HS-5 (cell line): ENCODE results near the gene SMAD1.
"Not testable (repeated sequence)": the region's sequence is repeated elsewhere in the genome, so short reads cannot be mapped to it uniquely, and the experiment has no call there.

Experiments
- DNase-seq: peaks from one replicate; pipeline ENCODE4 v3.0.0-alpha.2; 2012; ENCODE audit warnings: low read depth

Gene SMAD1

DNA sequence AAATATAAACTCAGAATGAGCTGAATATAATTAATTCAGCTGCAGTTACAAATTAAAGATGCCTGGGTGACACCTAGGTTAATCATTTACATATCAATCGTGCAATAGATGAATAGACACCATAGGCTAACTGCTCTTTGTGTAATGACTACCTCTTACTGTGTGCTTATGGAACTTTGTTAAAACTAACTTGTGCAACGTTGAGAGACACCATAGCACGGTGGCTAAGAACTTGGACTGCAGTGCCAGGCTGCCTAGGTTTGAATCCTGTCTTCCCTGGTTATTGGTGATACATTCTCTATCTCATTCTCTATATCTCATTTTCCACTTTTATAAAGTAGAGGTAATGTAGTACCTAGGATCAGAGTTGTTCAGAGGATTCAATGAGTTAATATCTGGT lies 46.9 kb downstream of the SMAD1 start:
- no peak for DNase-seq

DNA sequence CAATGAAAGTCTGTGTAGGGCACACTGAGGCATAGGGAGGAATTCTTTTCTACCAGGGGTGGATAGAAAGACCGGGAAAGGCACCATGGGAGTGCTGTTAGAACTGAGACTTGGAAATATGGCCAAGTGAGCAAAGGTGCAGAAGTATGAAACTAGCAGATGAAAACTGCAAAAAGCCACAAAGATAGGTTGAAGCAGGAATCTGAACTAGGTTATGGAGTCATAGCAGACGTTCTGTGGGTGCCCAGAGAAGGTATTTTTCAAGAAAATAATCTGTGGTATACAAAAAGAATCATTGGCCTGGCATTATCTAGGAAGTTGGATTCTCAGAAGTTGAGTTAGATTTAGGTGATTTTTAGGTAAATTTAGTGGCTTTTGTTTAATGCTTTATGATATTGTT lies 48.5 kb downstream of the SMAD1 start:
- no peak for DNase-seq

DNA sequence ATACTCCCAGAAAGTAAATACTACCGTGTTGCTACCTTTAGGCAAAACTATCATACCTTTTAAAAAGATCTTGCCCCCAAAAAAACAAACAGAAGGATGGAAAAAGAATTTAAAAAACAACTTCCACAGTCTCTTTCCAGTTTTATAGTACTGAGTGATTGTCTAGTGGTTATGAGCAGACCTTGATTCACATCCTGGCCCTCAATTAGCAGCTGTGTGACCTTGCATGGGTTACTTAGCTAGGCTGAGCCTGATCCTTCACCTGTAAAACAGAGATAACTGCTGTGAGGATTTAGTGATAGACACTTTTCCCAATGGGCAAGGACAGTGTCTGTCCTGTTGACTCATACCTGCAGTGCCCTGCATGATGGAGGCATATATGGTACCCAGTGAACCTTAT lies 49.0 kb downstream of the SMAD1 start:
- no peak for DNase-seq

DNA sequence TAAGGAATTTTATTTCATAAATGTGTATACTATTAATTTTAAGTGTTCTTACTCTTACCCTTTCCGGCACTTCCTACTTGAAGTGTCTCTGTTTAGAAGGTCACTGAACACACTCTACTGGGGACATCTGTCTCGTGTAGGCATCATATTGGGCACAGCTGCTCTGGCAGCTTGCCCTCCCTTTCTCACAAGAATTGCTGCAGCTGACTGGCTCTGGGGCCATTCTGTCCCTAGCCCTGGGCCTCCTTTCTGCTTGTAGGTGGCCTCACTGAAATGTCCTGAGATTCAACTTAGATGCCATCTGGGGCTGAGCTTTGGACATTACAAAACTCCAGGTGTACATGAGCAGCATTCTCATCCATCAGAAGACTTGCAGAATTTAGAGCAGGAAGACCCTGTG lies 49.6 kb downstream of the SMAD1 start:
- DNase-seq: no peak

DNA sequence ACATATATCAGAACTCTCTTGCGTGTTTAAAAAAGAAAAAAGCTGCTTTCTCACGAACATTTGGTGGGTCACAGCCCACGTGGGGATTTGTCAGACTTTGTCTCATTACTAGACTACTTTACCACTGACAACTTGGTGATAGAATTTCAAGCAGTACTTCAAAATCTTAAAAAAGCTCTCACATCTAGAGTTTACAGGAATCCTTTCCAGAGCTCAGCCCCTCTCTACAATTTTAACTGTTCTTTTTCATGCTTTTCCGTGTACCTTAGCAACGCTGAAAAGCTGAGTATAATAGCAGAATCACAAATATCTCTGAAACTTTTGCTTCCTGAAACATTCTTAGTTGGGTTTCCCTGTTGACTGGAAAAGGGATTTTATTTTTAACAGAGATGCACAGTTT lies 50.2 kb downstream of the SMAD1 start:
- DNase-seq: no peak

DNA sequence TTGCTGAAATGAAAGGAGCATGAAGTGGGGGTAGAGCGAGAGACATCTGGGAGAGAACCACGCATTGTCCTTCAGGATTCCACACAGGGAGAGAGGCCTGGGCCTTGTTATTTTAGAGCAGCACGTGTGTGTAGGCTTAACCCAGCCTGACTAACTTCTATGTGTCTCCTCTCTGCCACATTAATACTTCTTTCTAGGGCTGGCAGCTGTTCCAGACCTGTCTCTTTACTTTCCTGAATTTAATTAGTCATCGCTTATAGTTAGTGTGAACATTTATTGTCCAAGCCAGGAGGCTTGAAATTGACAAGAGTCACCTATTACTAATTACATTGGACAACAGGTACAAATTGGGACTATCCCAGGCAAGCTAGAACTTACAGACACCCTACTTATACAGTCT lies 51.3 kb downstream of the SMAD1 start:
- DNase-seq: no peak

DNA sequence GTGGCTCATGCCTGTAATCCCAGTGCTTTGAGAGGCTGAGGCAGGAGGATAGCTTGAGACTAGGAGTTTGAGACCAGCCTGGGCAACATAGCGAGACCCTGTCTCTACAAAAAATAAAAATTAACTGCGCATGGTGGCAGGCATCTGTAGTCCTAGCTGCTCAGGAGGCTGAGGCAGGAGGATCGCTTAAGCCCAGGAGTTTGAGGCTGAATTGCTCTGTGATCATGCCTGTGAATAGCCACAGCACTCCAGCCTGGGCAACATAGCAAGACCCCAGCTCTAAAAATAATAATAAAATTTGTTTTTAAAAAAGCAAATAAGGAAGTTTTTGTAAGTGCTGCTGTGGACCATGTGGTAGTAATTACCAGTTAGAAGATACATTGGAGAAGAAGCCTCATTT lies 51.8 kb downstream of the SMAD1 start:
- not testable (repeated sequence) for DNase-seq

DNA sequence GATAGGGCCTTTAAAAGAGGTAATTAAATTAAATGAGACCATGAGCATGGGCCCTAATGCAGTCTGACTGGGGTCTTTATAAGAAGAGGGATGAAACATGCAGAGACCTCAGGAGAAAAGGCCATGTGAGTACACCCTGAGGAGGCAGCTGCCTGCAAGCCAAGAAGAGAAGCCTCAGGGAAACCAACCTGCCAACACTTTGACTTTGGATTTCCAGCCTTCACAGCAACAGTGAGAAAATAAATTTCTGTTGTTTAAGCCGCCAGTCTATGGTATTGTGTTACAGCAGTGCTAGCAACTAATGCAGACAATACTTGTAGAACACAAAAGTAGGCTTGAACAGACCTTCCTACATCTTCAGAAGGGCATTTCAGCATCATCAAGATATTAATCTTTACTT lies 52.3 kb downstream of the SMAD1 start:
- no peak for DNase-seq

DNA sequence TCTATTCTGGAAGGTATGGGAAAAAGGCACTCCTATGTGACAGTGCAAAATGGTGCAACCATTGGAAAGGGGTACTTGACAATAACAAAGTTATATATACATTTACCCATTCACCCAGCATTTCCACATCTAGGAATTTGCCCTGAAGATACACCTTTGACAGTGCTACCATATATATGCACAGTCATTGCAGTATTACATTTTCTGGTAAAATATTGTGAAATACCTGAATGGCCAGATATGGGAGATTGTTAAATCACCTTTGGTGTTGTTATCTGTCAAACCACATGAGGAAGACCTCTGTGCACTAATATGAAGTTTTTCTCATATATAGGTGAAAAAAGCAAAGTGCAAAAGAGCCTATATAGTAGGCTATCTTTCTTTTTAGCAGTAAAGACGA lies 53.5 kb downstream of the SMAD1 start:
- no peak for DNase-seq

DNA sequence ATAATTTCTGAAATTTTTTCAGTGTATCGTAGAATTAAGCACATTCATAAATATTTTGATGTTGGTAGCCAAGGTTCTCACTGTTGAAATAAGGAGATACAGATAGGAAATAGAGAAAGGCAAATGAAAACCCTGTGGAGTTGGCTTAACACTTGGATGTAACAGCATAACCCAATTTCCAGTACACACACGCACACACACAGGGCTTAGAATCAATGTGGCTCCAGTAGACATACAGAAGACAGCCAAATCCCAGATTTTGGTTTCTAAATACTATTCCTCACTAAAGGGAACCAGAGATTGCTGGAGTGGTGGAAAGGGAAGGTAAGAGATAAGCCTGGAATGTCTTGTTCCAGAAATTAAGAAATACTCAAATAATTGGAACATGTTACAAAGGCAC lies 54.4 kb downstream of the SMAD1 start:
- no peak for DNase-seq

DNA sequence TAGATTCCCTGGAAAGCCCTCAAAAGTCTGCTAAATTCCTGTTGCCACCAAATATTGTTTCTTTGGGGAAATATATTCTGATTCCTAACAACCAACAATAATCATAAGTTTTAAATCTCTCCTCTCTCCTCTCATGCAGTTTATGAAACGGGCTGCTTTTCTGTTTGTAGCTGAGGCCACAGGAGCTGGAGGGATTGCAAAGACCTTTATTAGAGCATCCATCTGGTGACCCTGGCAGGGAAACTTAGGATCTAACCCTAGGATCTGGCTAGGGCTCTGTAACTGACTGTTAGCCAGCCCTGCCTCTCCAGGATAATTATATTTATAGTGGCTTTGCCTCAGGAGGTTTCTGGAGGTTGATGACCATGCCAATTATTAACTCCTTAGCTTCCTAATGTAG lies 56.9 kb downstream of the SMAD1 start:
- no peak for DNase-seq

DNA sequence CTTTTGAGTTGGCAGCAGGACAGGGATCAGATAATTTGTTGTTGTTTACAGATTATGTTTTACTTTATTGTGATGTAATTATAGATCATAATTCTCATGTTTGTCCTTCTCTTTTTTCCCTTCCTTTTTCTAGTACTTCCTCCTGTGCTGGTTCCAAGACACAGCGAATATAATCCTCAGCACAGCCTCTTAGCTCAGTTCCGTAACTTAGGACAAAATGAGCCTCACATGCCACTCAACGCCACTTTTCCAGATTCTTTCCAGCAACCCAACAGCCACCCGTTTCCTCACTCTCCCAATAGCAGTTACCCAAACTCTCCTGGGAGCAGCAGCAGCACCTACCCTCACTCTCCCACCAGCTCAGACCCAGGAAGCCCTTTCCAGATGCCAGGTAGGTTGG lies 58.0 kb downstream of the SMAD1 start:
- no peak for DNase-seq

DNA sequence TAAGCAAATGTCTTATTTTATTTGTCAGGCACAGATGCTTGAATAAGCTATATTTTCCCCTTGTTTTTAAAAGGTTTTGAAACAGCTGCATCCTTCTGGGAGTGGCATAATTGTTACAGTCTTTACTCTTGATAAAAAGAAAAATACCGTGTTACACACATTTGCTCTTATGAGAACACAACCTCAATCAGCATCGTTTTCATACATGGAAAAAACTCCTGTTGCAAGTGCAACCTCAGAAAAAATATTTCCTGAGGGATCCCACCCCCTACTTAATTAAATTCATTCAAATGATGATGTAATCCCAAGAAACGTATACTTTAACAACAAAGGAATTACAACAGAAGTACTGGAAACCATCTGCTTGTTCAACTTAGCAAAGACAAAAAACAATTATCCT lies 58.6 kb downstream of the SMAD1 start:
- no peak for DNase-seq

DNA sequence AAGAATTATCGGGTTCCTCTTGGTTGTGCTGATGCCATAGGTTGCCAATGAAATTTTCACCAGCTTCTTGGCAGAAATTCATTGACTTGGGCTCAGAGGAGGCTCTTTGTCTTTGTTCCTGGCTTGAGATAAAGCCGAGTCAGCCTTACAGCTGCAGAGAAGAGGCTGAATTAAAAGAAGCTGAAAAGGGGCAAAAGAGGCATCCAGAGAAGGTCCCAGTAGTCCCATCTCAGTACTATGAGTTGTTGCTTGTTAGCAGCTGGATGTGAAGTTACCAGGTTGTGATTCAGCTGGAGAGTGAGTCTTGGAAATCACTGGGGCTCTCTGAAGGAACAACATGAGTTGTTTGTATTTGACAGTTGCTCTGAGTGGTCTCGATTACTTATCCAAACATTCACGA lies 59.7 kb downstream of the SMAD1 start:
- no peak for DNase-seq

DNA sequence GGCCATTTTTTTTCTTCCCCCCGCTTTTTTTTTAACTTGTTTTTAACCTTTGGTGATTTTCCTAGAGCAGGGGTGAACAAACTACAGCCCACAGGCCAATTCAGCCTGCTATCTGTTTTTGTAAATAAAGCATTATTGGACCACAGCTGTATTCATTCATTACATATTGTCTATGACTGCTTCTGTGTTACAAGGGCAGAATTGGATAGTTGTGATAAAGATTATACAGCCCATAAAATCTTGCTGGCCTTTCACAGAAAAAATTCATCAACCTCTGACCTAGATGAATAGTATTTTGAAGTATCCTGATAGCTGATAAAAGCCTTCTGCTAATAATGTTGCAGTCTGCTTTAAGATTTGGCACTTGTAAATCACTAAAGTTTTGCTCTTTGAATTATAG lies 63.4 kb downstream of the SMAD1 start:
- DNase-seq: no peak

DNA sequence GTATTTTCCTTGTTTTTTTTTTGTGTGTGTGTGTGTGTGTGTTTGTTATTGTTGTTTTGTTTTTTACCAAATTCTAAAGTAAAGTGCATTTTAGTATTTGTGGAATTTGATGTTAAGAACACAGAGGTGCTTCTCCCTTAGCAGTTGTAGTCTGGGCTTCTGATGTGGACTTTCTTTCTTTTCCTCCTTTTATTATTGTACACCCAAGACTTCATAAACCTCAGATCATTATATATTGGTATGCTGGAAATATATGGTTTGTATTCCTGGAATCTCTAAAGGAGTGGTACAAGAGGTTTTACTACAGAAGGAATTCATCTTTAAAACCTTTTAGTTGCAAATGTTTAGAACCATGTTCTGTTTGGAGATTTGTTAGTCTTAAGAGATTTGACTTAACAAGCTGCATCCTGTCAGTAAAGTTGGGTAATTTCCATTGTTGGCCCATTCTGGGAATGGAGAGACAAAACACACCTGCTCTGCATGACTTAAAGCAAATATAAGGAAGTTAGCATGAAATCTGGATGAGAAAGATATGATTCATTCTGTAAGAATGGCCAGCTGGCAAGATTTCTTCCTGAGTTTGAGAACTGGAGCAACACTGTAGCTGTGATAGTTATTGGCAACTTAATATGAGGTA lies 64.0 kb downstream of the SMAD1 start:
- DNase-seq: peak; percentile 85

DNA sequence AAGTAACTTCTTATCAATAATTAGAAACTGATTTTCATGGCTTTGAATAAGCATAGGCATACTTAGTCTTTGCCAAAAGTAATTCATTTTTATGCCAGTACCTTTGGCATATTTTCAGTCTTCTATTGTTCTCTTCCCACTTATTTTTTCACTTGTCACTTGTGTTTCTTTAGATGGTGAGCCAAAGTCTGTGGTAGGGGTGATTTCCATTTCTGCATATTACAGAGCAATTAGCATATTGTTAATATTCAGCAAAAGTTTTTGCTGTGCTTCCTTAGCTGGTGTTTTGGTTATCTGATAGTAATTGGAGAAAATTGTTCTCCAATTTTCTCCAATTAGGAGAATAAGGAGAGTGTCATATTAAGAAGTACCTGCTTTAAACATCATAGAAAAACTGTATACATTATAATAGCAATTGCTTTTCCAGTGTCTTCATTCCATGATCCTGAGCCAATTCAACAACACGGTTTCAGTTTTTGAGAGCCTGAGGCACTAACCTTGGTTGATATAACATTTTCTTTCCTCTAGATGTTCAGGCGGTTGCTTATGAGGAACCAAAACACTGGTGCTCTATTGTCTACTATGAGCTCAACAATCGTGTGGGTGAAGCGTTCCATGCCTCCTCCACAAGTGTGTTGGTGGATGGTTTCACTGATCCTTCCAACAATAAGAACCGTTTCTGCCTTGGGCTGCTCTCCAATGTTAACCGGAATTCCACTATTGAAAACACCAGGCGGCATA lies 64.7 kb downstream of the SMAD1 start:
- DNase-seq: no peak

DNA sequence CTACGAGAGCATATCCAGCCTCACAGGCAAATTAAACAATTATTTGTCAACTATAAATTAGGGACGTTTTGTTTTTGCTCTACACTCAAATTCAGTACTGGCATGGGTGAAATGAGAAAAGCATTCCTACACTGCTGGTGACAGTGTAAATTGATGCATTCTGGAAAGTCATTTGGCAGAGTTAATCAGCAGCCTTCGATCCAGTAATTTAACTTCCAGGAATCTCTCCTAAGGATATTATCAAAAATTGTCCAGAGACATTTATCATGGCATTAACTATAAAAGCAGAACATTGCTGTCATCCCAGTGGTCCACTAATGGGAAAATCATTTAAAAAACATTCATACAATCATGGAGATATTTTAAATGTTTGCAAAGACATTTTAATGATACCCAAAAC lies 70.0 kb downstream of the SMAD1 start:
- no peak for DNase-seq

DNA sequence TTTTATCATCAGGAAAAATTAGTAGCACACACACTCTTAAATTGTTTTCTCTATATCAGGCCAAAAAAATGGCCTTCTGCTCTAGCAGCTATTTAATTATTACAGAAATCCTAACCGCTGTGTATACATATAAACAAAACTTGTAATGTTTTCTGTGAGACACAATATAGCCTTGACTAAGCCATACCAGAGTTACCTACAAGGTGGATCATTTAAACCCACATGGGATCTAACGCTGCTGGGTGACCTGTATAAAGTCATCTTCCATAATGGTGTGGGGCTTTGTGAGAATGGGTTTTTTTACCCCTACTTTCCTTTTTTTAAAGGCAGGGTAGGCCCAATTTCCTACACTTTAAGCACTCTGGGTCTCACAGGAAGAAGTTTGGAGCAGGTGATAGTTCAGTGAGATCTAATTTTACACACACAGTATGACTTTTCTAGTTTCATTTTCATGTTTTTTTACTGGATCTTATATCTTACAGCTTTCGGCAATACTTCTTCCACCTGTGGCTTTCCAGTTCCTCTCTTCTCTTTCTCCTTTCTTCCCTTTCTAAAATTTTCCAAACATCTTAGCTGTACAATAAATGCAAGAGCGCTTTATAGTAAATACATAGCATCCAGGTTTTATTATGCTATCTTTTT lies 70.6 kb downstream of the SMAD1 start:
- DNase-seq: no peak

DNA sequence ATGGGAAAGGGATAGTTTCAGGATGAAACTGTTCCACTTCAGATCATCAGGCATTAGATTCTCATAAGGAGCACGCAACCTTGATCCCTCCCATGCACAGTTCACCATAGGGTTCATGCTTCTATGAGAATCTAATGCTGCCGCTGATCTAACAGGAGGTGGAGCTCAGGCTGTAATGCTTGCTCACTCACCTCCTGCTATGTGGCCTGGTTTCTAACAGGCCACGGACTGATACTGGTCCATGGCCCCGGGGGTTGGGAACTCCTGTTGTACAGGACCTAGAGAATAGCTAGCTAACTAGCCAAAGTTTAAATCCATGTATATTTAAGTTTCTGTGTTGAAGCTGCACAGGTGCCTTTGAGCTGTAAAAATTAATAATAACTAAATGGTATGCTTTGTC lies 71.7 kb downstream of the SMAD1 start:
- DNase-seq: no peak

DNA sequence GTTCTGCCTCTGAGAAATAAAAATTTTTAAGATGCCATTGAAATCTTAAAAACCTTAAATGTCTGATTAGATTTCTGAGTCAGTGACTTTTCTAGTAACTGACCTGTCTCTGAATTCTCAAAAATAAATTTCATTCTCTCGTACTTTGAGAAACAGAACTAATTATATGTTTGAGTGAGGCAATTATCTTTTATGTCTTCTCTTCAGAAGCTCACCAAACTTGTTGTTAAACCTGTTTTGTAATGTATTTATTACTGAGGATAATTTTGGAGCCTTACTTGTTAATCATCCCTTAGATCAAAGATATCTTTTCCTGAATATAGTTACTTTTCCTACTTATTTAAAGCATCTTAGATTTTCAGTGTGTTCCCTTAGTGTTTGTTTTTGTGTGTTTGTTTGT lies 73.0 kb downstream of the SMAD1 start:
- no peak for DNase-seq

DNA sequence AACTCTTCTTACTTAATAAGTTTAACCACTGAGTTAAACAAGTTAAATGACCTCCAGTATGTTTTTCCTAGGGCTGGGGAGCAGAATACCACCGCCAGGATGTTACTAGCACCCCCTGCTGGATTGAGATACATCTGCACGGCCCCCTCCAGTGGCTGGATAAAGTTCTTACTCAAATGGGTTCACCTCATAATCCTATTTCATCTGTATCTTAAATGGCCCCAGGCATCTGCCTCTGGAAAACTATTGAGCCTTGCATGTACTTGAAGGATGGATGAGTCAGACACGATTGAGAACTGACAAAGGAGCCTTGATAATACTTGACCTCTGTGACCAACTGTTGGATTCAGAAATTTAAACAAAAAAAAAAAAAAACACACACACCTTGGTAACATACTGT lies 76.1 kb downstream of the SMAD1 start:
- DNase-seq: no peak

DNA sequence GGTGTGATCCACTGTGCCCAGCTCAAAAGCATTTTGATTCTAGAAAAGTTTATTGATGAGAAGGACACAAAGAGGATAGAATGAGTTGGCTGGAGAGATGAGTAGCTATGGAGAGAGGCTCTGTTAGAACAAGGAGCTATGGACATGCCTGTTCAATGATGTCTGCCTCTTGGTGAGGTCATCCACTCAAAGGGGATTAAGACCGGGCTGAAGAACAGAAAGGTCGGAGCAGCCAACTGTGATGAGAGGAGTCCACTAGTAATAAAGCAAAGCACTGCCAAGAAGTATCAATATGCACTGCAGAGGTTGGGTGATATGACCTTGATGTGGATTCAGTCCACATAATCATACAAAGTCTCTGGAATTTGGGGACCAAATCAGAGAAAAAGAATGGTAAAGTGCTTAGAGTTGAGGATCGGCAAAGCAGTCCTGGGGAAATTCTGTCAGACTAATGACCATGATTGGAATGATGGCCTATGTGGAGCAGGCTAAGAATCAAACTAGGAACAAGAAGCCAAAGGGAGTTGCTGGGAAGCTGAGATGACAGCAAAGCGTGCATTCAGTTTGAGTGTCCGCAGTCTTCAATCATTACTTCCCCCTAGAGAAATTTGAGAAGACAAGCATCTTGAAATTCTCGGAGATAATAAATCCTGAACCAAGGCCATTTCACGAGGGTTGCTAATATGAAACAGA lies 81.8 kb downstream of the SMAD1 start:
- DNase-seq: no peak
